HG02938 (cell line): Measurements from ENCODE around the gene NFIB.
A peak's percentile ranks its signal among the peaks of the same experiment; 100 is the strongest.

ENCODE experiments used
- ATAC-seq: cut with Tn5 transposase; IDR thresholded peaks from one replicate; pipeline ENCODE4 v1.9.1; 2021; ENCODE audit warnings: mild to moderate bottlenecking, moderate library complexity; ENCODE audit not compliant: unreplicated experiment

NFIB gene

DNA sequence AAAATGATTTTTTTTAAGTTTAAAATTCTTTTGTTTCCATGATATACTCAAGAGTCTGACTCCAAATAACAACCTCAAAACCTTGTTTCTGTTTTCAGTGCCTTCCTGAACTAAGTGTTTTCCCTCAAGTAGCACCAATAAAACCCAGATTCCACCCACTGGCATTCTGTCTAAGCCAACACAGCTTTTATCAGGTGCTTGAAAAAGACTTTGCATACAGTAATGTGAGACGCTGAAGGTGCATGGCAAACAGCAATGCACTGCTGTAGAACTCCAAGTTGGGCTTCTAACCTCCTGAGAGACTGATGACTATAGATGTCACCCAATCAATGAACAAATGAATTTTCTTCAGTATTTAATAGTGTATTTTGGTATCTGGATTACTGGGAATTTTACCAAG lies 95.7 kb downstream of the NFIB start:
- no peak for ATAC-seq

DNA sequence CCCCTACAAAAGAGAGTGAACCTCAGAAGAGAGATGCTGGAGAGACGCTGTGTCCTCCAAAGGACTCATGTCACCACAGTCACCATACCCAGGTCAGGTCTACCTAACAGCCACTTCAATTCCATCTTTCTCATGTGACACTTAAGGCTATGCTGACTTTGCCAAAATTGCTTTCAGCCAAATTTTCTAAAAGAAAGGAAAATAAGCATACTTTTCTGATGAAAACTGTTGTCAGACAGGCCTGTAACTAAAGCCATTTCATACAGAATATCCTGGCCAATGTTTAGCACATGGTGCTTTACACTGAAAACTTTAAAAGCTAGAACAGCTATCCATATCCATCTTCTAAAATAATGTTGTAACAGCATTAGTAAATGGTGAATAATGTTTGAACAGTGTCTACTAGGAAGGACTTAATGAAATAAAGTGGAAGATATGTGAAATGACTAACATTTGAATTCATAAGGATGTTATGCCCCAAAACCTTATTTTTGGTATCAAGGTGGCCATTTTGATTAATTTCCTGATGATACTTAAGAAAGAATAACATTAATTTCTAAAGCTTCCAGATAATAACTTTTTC lies 97.2 kb downstream of the NFIB start:
- ATAC-seq: no peak

DNA sequence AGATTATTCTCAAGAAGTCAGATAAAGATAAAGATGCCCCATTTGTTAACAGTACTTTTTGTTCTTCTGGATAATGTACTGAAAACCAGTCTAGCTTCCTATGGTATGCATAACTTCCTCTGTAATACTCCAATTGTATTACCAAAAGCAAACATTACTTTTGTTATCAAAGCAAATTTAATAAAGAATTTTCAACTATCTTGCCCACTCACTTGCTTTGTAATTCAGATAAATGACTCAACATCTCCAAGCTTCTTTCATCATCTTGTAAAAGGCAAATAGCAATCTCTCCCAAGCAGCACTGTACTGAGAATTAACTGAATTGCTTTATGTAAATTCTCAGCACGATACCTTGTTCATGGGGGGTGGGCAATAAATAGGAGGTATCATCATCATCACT lies 98.3 kb downstream of the NFIB start:
- ATAC-seq: no peak

DNA sequence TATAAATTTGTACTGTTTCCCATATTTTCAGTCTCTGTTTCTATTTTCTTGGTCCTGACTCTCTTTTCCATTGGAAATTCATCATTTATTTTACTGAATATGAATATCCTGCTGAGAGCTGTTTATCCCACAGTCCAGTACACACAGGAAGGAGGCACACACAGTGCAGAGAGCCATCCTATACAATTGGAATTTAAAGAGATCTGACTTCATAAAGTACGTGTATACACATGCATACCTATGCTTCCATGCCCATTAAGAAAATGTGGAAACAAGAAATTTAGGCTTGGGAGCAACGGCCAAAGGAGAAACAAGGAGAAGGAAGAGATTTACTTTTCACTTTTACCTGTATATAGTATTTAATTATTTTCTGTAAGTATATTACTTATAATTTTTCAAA lies 99.2 kb downstream of the NFIB start:
- ATAC-seq: no peak

DNA sequence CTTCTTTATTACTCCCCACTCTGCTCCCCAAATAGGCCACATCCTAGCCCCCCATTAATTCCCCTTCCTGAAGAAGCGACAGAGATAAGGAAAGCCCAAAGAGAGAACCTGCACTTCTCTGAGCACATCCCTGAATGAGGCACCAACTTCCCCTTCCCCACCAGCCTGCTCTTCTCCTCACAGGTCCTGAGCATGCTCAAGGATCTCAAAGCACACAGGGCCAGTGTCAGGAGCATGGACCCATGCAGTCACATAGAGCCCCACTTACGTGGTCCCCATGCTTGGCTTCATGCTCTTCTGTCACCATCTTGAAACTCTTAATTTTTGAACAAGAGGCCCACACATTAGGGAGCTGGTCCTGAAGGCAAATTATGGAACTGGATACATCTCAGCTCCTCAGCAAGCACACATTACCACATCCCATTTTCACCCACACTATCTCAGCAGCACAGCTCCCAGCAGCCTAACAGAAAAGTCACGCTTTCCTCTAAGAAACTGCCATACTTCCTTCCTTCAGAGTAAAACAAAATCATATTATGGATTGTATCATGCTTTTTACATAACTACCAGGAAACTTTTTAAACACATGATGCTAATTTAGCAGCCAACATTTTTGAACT lies 99.8 kb downstream of the NFIB start:
- ATAC-seq: no peak

DNA sequence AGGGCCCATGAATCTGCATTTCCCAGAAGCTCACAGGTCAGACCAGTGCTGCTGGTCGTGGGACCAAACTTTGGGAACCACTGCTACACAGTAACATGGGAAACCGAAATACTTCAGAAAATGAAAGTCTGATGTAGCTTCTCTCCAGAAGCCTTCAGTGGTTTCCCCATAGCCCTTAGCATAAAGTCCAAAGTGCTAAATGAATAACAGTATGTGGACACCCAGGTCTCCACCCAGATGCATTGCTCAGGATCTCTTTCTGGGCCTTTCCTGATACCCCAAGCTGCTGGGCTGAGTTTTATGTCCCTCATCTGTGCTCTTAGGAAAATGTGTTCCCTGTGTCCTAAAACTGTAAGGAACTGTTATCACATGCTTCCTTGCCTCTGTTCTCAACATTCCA lies 100.4 kb downstream of the NFIB start:
- peak; percentile 55 for ATAC-seq

DNA sequence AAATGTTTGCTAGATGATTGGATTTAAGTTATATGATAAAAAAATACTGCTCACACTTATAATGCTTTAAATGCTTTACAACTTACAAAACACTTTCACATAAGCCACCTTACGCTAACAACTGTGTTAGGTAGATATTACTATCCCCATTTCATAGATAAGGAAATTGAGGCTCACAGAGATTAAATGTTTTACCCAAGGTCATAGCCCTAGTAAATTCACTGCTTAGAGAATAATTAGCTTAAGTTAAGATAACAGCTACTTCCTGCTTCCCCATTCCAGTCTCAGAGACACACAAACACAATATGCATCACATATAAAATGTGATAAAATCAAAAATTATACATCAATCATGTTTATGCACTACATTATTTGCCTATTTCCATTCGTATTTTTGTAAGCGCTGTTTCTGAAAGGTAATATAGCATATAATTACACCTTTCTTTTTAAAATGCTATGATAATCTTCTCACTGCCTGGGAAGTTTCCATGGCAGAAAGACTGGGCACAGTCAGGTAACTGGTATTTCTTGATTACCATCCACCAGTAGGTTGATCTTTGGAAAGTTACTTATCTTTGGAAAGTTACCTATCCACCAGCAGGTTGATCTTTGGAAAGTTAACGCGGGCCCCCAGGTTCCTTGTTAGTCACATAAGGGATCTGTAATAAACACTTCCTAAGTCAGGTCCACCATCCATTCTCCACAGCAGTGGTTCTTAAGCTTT lies 101.1 kb downstream of the NFIB start:
- ATAC-seq: no peak

DNA sequence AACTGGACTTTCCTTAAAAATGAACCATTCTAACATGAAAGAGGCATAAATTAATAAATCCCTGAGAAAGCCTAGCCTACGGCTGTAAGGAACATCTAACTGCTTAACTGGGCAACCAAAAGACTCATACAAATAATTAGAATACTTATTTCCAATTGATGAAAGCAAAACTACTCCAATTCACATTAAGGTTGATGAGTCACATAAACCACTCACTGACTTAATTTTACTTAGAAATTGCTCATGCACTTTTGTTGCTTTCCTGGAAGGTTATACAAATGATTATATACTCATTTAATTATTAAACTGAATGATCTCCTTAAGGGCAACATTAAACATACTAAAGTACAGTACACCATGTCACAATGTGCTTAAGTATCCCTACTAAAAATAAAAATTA lies 101.9 kb downstream of the NFIB start:
- no peak for ATAC-seq

DNA sequence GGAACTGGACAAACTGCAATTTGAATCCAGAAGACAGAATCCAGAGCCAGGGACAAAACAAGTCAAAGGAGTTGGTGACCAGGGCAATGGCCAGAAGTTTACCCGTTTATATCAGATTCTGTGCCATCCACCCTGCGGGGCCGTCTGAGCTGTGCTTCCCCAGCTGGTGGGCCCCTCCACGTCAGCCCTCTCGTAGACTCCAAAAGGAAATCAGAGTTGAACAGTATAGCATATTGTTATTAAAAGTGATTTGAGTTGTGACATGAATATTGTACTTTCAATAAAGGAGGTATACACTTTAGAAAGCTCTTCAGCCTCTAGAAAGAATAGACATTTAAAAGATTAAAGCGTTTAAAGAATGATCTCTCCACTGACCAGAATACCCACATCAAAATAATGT lies 102.4 kb downstream of the NFIB start:
- ATAC-seq: no peak

DNA sequence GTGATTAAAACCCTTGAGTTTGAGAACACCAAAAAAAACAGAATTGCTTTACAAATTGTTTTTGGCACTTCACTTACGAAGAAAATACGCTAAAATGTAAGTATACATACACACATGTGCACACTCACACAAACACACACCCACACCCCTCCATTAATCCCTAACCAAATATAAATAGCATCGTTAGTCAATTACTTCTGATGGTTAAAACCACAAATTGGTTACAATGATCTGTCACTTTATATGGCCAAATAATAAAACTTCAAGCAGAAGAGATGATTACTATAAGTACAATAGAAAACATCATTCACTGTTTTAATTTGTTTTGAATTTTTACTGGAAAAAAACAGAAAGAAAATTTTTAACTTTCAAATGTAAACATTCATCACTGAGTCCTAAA lies 103.5 kb downstream of the NFIB start:
- ATAC-seq: no peak

DNA sequence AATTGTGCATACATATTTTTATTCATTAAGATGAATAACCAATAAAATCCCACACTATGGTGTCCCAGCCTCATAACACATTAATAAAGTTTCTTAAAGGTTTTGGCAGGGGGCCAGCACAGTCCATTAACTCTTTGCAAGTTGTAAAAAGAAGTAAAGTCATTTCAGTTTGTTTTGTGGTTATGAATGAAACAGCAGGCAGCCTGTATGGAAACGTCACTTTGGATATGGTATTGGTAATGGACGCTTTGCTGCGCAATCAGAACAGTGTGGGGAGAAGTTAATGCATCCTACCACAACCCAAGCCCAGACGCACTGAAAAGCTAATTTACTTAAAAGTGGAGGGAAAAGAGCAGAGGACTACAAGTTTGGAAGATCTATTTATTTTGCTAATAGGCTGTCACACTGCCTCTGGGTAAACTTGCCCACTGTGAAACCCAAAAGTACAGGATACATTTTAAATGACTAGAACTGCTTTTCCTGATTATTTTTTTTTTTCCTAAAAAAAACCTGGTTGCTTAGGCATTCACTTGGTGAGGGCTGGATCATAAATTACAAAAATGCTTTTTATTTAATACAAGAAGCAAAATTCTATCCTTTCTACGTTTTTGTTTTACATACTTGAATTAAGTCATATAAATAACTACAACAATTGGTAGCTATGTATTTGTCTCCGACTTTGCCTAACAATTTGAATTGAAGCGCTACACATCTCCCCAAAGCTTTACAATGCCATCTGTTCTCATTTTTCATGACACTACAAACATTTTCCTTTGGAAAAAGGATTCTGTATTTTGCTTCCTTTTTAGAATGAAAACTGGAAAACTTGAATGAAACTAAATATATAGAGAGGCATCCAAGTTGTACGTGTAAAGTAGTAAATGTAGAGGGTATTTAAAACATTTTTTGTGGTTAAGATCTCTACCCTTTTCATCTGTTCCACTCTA lies 104.3 kb downstream of the NFIB start:
- no peak for ATAC-seq

DNA sequence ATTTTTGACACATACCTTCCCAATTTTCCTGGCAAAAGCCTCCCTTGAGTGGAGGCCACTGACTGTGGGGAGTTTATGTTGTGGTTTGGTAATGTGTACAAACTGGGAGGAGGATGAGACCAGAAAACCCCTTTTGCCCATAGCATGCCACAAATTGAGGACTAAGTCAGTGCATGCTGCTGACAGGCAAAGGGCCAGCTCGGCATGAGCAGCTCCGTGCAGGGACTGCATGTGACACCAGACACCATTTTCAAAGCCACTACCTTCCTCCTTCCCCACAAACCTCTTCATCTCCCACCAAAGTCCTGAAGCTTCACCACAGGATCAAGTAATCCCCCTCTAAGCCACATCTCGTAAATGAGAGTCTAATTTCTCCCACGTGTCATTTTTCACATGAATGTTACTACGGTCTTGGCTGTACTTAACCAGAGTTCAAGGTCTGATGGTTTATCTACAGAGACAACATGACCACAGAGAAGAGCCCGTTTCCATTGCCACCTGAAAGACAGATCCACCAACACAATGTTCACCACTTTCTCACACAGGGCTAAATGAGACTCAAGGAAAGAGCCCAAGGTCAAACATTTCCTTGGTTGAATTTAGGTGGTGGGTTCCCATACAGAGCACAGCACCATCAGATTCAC lies 106.5 kb downstream of the NFIB start:
- ATAC-seq: peak; percentile 46

DNA sequence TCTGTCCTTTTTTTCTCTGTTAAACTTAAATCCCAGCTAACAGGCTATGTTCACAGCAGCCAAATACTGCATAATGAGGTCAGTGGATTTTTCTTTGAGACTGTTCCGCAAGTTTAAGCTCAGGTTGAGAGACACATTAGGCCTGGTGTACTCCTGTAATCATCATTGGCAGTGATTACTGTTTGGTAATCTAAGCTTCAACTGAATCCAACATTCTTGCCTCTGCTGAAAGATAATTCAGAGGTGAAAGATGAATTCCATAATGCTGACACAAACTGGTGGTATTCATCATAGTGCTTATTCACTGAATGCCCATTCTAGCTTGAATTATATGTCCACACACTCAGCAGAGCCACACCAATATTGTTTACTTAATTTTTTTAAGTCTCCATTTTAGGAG lies 108.5 kb downstream of the NFIB start:
- ATAC-seq: no peak

DNA sequence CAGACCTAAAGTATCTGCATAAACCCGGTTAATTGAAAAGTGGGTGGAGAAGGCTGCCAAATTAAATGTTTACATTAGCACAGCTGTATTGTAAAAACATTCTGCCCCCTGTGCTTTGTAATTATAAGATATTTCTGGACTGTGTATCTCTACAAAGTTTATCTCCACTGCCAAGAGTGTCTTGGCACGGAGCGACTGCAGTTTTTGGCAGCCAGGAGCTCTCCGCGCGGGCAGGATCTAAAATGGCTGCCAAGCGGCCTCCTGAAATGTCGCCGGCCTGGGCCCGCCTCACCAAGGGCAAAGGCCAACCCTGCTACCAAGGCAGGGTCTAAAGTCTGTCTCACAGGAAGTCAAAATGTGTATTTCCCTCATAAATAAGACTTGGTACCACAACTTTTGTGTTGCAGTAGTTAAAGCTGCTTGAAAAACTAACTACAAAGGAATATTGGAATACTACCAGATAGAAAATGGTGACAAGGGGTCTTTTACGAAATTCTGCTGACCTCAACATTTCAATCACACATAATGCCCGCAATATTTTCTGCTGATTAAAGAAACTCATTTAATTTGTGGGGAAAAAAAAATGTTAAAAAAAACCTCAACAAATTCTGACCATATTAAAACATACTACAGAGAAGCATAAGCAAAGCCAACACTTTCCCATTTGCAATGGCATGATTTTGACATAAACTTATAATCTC lies 110.4 kb downstream of the NFIB start:
- no peak for ATAC-seq

DNA sequence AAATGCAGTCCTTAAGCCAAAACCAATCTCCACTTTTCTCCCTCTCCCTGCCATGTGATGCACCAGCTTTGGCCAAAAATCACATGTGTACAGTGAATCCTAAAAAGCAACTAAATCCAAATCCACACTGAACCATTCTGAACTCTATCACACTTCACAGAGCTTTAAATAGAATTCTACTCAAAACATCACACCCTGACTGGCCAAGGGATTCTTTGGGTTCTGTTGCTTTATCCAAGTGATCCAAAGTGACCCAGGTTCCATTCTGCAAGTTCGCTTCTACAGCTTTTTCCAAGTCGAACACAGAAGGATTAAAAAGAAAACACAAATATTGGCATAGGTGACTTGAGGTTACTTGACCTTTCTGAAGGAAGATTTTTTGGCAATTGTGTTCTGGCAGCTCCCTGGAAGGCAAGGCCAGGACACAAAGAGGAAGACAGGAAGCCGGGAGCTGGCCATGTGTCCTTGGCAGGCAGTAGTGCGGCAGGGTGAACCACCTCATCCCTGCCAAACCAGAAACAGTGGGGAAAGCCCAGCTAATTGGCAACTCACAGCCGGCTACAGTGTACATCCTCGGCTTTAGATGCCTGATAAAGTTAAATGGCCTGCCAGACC lies 115.0 kb downstream of the NFIB start:
- ATAC-seq: no peak

DNA sequence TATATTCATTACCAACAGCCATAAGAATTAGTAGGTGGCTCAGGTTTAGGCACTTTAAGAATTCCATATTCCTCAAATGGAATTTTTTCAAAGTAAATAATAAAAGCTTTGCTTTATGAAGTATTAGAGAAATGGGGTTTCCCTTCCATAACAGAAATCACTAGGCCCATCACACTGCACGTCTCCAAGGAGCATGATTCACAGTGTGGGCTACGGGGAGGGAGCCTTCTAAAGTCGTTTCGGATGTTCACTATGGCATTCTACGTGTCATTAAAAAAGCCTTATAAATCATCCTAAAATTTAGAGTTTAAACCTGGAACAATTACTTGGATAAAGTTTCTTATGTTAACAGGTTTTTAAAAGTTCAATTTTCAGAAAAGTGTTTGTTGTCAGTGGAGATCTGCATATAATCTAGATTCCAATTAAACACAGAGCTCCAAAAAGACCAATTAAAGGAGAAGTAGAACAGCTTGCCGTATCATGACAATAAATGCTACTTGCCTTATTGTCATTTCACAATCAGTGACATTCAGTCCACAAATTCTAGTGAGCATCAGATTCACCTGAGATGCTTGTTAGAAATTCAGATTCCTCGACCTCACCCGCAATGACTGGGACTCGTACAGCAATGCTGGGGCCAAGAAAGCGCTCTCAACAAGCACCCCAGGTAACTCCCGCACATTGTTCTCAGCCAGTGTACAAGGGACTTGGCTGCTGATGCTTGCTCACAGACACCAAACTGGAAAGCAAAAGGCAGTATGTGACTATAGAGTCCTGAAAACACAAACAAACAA lies 115.7 kb downstream of the NFIB start:
- ATAC-seq: no peak

DNA sequence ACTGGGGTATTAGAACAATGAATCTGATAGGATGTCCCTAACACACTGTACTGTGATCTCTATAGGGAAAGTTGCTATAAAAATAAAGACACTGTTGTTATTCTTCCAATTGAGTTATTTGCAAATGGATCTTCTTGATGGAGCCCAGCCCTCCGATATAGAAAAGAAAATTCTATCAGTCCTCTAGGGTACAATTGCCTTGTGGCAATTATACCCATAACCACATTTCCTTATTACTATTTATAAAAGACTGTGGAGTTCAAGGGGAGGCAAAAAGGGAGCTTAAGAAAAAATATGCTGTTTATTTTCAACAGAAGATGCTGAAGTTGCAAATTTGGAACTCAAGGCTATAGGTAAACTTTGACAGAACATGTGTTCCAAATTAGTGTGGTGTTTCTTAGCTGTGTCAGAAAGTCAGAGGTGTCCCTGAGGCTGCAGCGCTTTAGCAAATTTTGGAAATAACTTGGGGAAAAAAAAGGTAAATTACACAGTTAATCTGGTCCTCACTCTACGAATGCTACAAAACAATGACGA lies 116.5 kb downstream of the NFIB start:
- ATAC-seq: no peak

DNA sequence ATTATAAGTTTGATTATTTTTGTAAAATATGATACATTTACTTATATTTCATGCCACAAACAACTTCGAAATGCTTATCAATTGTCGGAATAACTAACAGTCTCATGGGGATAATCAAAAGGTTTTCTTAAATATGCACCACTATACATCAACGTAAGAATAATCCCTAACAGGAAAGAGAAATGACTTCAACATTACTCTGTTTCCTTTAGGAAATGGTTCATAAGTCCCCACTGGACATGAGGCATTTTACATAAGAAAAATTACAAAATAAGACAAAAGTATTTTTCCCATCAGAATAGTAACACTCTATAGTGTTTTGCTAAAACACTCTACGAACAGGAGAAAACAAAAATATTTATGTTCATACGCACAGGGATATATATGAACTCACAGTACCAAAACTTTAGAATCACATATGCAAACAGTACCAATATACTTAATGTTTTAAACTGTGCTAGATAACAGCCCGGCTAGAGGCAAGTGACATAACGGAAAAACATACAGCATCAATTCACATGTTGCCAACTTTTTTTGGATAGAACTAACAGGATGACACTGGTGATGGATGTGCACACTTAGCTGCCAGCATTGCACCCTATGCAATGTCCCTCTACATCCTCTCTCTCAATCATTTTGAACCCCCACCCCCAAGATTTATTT lies 120.5 kb downstream of the NFIB start:
- no peak for ATAC-seq
